ENCODE data around the gene SOHLH1. TPM values are rescaled to one million over a fixed set of nuclear protein-coding genes. Genes with fewer than 3 reads are reported as not detected.
"Not testable (repeated sequence)": the region's sequence is repeated elsewhere in the genome, so short reads cannot be mapped to it uniquely, and the experiment has no call there.

SOHLH1 gene
- total and polyA plus RNA-seq, 8 donors = 0.31 TPM; not detected in 7

DNA sequence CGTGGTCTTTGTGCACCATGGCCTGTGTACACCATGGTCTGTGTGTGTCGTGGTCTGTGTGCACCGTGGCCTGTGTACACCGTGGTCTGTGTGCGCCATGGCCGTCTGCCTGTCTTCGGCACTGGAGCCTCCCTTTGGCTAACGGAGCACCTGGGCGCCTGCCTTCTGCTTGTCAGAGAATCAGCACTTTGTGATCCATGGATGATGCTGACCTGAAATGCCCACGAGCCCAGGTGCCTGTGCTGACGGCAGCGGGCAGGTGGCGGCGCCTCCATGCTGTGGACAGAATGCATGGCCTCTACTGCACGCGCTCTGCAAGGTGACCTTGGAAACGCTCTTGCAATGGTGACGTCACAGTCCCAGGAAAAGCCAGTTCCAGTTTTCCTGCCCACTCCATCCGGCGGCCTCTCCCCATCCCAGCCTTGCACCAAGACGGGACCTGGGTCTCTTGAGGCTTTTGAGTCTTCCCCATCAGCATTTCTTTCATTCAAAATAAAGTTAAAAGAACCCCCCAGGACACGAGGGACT, 21.6 kb downstream of the SOHLH1 start:
- intact Hi-C loops (cut with DNase I) = no loop called here
- FAIRE-seq (no peak), ATAC-seq (no peak), DNase-seq (peak in 1 of 6 donors; percentile 32)
- no peaks in the 10 kb centered on the region for H3K36me3 ChIP-seq
- no peak overlapping the region for H3K27ac ChIP-seq
- TF ChIP-seq, protein P1, sequence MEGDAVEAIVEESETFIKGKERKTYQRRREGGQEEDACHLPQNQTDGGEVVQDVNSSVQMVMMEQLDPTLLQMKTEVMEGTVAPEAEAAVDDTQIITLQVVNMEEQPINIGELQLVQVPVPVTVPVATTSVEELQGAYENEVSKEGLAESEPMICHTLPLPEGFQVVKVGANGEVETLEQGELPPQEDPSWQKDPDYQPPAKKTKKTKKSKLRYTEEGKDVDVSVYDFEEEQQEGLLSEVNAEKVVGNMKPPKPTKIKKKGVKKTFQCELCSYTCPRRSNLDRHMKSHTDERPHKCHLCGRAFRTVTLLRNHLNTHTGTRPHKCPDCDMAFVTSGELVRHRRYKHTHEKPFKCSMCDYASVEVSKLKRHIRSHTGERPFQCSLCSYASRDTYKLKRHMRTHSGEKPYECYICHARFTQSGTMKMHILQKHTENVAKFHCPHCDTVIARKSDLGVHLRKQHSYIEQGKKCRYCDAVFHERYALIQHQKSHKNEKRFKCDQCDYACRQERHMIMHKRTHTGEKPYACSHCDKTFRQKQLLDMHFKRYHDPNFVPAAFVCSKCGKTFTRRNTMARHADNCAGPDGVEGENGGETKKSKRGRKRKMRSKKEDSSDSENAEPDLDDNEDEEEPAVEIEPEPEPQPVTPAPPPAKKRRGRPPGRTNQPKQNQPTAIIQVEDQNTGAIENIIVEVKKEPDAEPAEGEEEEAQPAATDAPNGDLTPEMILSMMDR (IDR thresholded peaks at IDR 0.05) = no peak
- WGBS, 2 donors = 53 to 67% methylated on average over 22 of the region's 22 CpGs
- no peaks in the 10 kb centered on the region for H3K4me1 ChIP-seq
- no peaks in the 10 kb centered on the region for H3K9me3 ChIP-seq
- H3K27me3 ChIP-seq = no peaks in the 10 kb centered on the region
- no peak overlapping the region for H3K4me3 ChIP-seq

DNA sequence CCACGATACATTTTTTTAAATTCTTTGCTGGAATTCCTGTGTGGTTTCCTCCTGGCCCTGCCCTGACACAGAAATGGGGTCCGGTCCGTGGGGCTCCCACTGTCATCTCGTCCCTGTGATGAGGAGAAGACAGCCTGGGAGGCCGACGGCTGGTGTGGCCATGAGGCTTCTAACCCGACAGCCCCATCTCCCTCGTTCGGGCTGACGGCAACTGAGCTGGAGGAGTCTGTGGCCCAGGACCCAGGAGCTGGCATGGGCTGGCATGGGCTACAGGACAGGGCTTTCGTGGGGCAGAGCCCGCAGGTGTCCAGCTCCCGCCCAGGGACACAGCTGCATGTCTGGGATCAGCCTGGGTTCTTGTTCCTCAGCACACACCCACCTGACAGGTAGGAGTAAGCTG, 22.4 kb downstream of the SOHLH1 start:
- no peak overlapping the region for H3K27ac ChIP-seq
- no peaks in the 10 kb centered on the region for H3K9me3 ChIP-seq
- H3K36me3 ChIP-seq = no peaks in the 10 kb centered on the region
- TF ChIP-seq, protein P1 (IDR thresholded peaks at IDR 0.05) = no peak
- H3K4me3 ChIP-seq = no peak overlapping the region
- H3K4me1 ChIP-seq = no peaks in the 10 kb centered on the region
- peak in 2 of 6 donors; percentile 46 for DNase-seq
- 51 to 73% methylated on average over 13 of the region's 13 CpGs for WGBS, 2 donors
- no peaks in the 10 kb centered on the region for H3K27me3 ChIP-seq
- intact Hi-C loops (cut with DNase I) = no loop called here
- no peak for ATAC-seq
- FAIRE-seq = no peak

DNA sequence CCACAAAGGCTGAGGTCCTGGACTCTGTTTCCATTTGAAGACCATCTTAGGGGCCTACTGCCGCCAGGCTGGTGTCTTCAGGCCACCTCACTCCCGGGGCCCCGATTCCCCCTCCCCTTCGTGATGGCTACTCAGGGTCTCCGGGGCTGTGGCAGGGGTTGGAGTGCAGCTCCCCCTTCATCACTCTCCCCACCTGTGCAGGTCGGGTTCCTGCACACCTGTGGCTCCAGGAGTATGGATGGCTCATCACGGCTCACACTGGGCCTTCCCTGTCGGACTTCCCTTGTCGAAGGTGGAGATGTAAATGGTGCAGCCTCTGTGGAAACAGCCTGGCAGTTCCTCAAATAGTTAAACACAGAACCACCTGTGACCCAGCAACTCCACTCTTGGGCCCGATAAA, 24.3 kb downstream of the SOHLH1 start:
- WGBS, 2 donors = 47 to 59% methylated on average over 10 of the region's 10 CpGs
- no peak for ATAC-seq

DNA sequence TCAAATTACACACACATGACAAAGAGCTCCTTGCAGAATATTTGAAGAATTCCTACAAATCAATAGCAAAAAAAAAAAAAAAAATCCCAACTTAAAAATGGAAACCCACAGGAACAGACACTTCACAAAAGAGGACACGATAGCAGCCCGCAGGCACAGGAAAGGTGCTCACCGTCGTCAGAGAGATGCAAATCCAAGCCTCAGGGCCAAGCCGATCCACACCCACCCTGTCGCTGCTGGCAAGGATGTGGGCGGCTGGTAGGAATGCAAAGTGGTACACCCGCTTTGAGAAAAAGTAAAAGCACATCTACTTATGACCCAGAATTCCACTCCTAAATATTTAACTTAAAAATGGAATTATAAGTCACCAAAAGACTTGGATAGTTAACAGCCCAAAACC, 25.3 kb downstream of the SOHLH1 start:
- H3K4me1 ChIP-seq = no peaks in the 10 kb centered on the region
- no peaks in the 10 kb centered on the region for H3K9me3 ChIP-seq
- TF ChIP-seq, protein P1 (IDR thresholded peaks at IDR 0.05) = no peak
- no peak for FAIRE-seq
- DNase-seq = no peak
- intact Hi-C loops (cut with DNase I) = no loop called here
- 67 to 70% methylated on average over 8 of the region's 8 CpGs for WGBS, 2 donors
- no peak for ATAC-seq
- no peaks in the 10 kb centered on the region for H3K27me3 ChIP-seq
- no peaks in the 10 kb centered on the region for H3K36me3 ChIP-seq
- H3K27ac ChIP-seq = no peak overlapping the region
- no peak overlapping the region for H3K4me3 ChIP-seq

More for the DNA sequence above, 24.3 kb downstream of the SOHLH1 start:
- Histone ChIP-seq H3K27ac (no peak overlapping the region), H3K9me3 (no peaks in the 10 kb centered on the region), H3K4me1 (no peaks in the 10 kb centered on the region), H3K27me3 (no peaks in the 10 kb centered on the region), H3K36me3 (no peaks in the 10 kb centered on the region), H3K4me3 (no peak overlapping the region)
- no peak for FAIRE-seq
- TF ChIP-seq, protein P1 (IDR thresholded peaks at IDR 0.05) = no peak
- DNase-seq = peak in 1 of 6 donors; percentile 16
- intact Hi-C loops (cut with DNase I) = no loop called here

DNA sequence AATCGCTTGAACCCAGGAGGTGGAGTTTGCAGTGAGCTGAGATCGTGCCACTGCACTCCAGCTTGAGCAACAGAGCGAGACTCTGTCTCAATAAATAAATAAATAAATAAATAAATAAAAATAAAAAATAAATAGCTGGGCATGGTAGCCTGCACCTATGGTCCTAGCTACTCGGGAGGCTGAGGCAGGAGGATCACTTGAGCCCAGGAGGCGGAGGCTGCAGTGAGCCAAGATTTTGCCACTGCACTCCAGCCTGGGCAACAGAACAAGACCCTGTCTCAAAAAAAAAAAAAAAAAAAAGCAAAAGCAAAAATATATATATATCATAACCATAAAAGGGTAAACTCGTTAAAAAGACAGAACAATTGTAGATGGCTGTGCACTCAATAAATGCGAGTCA, 26.5 kb downstream of the SOHLH1 start:
- FAIRE-seq; H3K9me3 ChIP-seq; H3K4me3 ChIP-seq; ATAC-seq; H3K4me1 ChIP-seq; H3K36me3 ChIP-seq; H3K27ac ChIP-seq; intact Hi-C loops (cut with DNase I); H3K27me3 ChIP-seq: not testable (repeated sequence)
- 70 to 80% methylated on average over 7 of the region's 7 CpGs for WGBS, 2 donors
- DNase-seq = peak in 1 of 6 donors; percentile 1

Measured in pancreas (tissue), 10 donors.